Measurements from ENCODE around the gene WBP2.

DNA sequence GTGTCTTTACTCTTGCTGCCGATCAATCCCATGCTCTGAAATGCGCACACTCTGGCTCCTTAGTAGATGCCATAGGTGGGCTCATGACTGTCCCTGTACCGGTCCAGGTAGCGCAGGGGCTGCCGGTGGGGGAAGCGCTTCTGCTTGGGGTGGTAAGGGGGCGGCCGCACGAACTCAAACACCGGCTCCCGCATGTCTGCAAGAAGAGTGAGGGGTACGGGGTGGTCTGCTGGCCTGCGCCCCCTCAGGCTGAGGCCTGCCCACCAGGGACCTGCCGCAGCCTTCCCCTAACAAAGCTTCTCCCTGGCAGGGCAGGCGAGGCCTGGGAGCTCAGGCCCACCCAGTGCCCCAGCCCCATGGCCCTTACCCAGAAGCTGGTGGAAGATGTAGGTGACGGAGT is 43.7 kb upstream of the WBP2 start:
- TF ChIP-seq, protein P1, sequence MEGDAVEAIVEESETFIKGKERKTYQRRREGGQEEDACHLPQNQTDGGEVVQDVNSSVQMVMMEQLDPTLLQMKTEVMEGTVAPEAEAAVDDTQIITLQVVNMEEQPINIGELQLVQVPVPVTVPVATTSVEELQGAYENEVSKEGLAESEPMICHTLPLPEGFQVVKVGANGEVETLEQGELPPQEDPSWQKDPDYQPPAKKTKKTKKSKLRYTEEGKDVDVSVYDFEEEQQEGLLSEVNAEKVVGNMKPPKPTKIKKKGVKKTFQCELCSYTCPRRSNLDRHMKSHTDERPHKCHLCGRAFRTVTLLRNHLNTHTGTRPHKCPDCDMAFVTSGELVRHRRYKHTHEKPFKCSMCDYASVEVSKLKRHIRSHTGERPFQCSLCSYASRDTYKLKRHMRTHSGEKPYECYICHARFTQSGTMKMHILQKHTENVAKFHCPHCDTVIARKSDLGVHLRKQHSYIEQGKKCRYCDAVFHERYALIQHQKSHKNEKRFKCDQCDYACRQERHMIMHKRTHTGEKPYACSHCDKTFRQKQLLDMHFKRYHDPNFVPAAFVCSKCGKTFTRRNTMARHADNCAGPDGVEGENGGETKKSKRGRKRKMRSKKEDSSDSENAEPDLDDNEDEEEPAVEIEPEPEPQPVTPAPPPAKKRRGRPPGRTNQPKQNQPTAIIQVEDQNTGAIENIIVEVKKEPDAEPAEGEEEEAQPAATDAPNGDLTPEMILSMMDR (IDR thresholded peaks at IDR 0.05 in 8 of 11, conservative IDR thresholded peaks at IDR 0.05 in 3 of 11): no peak
- TF ChIP-seq POLR2AphosphoS5 (IDR thresholded peaks at IDR 0.05) (no peak), POLR2A (IDR thresholded peaks at IDR 0.05) (no peak)

All from spleen (tissue), 7 donors.